ENCODE data around the gene STT3B. TPM values are rescaled to one million over a fixed set of nuclear protein-coding genes. Genes with fewer than 3 reads are reported as not detected.

Gene STT3B
- total RNA-seq, result 89.9 TPM
- polyA plus RNA-seq (ENCODE audit: insufficient read depth, low read depth, low replicate concordance), result 44.7 TPM
- long read RNA-seq, donor 1, full-length matches to known transcripts, result 19 of 24 reads
- long read RNA-seq, donor 1, partial matches to known transcripts, result 5 of 24 reads
- long read RNA-seq, donor 1, other reads (novel, unspliced or antisense), result 0 of 24 reads
- long read RNA-seq, donor 2, full-length matches to known transcripts, result 17 of 24 reads
- long read RNA-seq, donor 2, partial matches to known transcripts, result 7 of 24 reads
- long read RNA-seq, donor 2, other reads (novel, unspliced or antisense), result 0 of 24 reads
- long read RNA-seq, donor 3, full-length matches to known transcripts, result 15 of 21 reads
- long read RNA-seq, donor 3, partial matches to known transcripts, result 6 of 21 reads
- long read RNA-seq, donor 3, other reads (novel, unspliced or antisense), result 0 of 21 reads
- long read RNA-seq, donor 4, full-length matches to known transcripts, result 10 of 16 reads
- long read RNA-seq, donor 4, partial matches to known transcripts, result 6 of 16 reads
- long read RNA-seq, donor 4, other reads (novel, unspliced or antisense), result 0 of 16 reads
- long read RNA-seq, donor 5, full-length matches to known transcripts, result 1 of 1 reads
- long read RNA-seq, donor 5, partial matches to known transcripts, result 0 of 1 reads
- long read RNA-seq, donor 5, other reads (novel, unspliced or antisense), result 0 of 1 reads
- long read RNA-seq, donor 6, partial matches to known transcripts, result 26 of 26 reads
- long read RNA-seq, donor 6, other reads (novel, unspliced or antisense), result 0 of 26 reads
- long read RNA-seq, donor 7, full-length matches to known transcripts, result 99 of 113 reads
- long read RNA-seq, donor 7, partial matches to known transcripts, result 5 of 113 reads
- long read RNA-seq, donor 7, other reads (novel, unspliced or antisense), result 9 of 113 reads
- long read RNA-seq, donor 8, full-length matches to known transcripts, result 12 of 28 reads
- long read RNA-seq, donor 8, partial matches to known transcripts, result 16 of 28 reads
- long read RNA-seq, donor 8, other reads (novel, unspliced or antisense), result 0 of 28 reads
- long read RNA-seq, donor 9, full-length matches to known transcripts, result 14 of 14 reads
- long read RNA-seq, donor 9, partial matches to known transcripts, result 0 of 14 reads
- long read RNA-seq, donor 9, other reads (novel, unspliced or antisense), result 0 of 14 reads
- long read RNA-seq, donor 10, full-length matches to known transcripts, result 15 of 15 reads
- long read RNA-seq, donor 10, partial matches to known transcripts, result 0 of 15 reads
- long read RNA-seq, donor 10, other reads (novel, unspliced or antisense), result 0 of 15 reads

- Histone ChIP-seq H3K9me3 (ENCODE audit: control insufficient read depth in 2 of 3, insufficient read depth in 1 of 3, low read length in 3 of 3) (no peaks in the 10 kb centered on the region), H3K36me3 (ENCODE audit: control insufficient read depth in 2 of 3, insufficient read depth in 3 of 3, low read length in 3 of 3) (no peaks in the 10 kb centered on the region), H3K27ac (ENCODE audit: low read depth in 2 of 2, low read length in 2 of 2) (peak within 1 kb of the TSS; percentile 100), H3K9ac (ENCODE audit: low read length in 3 of 3) (peak within 1 kb of the TSS; percentile 76 to 93 (median 88)), H3K4me3 (ENCODE audit: low read length in 3 of 3) (peak within 1 kb of the TSS; percentile 78 to 98 (median 91)), H3K27me3 (ENCODE audit: control insufficient read depth, insufficient read depth, low read length) (no peaks in the 10 kb centered on the region), H3K4me1 (ENCODE audit: control insufficient read depth in 2 of 3, insufficient read depth in 2 of 3, low read depth in 1 of 3, low read length in 3 of 3) (peaks cover 0 to 5% (median 0%) of the 10 kb centered on the region in 3 donors)
- intact Hi-C loops (cut with DNase I), result no loop called here
- DNase-seq, result peak in 3 of 5 donors; percentile 93 to 96 (median 94)
- no peak for FAIRE-seq
- no peak for TF ChIP-seq CTCF (IDR thresholded peaks at IDR 0.05; ENCODE audit: borderline replicate concordance, extremely low read depth, insufficient read depth)
These were observed at the start of gene STT3B for GRCh38 chr3:31532587-31533168. STT3B (plus strand) TSS chr3:31532925; CDS start chr3:31532999, 74 bp downstream.

GRCh38 chr3:31483776-31484175 lies 48.9 kb upstream of the STT3B start:
- intact Hi-C loops (cut with DNase I), result no loop called here
- Histone ChIP-seq H3K4me1 (ENCODE audit: control insufficient read depth in 2 of 3, insufficient read depth in 2 of 3, low read depth in 1 of 3, low read length in 3 of 3) (no peaks in the 10 kb centered on the region), H3K9me3 (ENCODE audit: control insufficient read depth in 2 of 3, insufficient read depth in 1 of 3, low read length in 3 of 3) (no peaks in the 10 kb centered on the region), H3K27me3 (ENCODE audit: control insufficient read depth, insufficient read depth, low read length) (no peaks in the 10 kb centered on the region), H3K27ac (ENCODE audit: low read depth in 2 of 2, low read length in 2 of 2) (no peak overlapping the region), H3K4me3 (ENCODE audit: low read length in 3 of 3) (no peak overlapping the region), H3K36me3 (ENCODE audit: control insufficient read depth in 2 of 3, insufficient read depth in 3 of 3, low read length in 3 of 3) (no peaks in the 10 kb centered on the region), H3K9ac (ENCODE audit: low read length in 3 of 3) (no peak overlapping the region)
- no peak for TF ChIP-seq CTCF (IDR thresholded peaks at IDR 0.05; ENCODE audit: borderline replicate concordance, extremely low read depth, insufficient read depth)
- DNase-seq, result no peak
- FAIRE-seq, result no peak

GRCh38 chr3:31485196-31485595 lies 47.5 kb upstream of the STT3B start:
- TF ChIP-seq CTCF (IDR thresholded peaks at IDR 0.05; ENCODE audit: borderline replicate concordance, extremely low read depth, insufficient read depth), result no peak
- no peaks in the 10 kb centered on the region for H3K36me3 ChIP-seq (ENCODE audit: control insufficient read depth in 2 of 3, insufficient read depth in 3 of 3, low read length in 3 of 3)
- DNase-seq (no peak), FAIRE-seq (no peak)
- H3K9ac ChIP-seq (ENCODE audit: low read length in 3 of 3), result no peak overlapping the region
- no peaks in the 10 kb centered on the region for H3K4me1 ChIP-seq (ENCODE audit: control insufficient read depth in 2 of 3, insufficient read depth in 2 of 3, low read depth in 1 of 3, low read length in 3 of 3)
- no peak overlapping the region for H3K27ac ChIP-seq (ENCODE audit: low read depth in 2 of 2, low read length in 2 of 2)
- H3K27me3 ChIP-seq (ENCODE audit: control insufficient read depth, insufficient read depth, low read length), result no peaks in the 10 kb centered on the region
- no peak overlapping the region for H3K4me3 ChIP-seq (ENCODE audit: low read length in 3 of 3)
- no peaks in the 10 kb centered on the region for H3K9me3 ChIP-seq (ENCODE audit: control insufficient read depth in 2 of 3, insufficient read depth in 1 of 3, low read length in 3 of 3)
- intact Hi-C loops (cut with DNase I), result no loop called here

All from kidney (tissue), 22 donors.